Measurements from ENCODE around the gene SFTPB.
A peak's percentile ranks its signal among the peaks of the same experiment; 100 is the strongest.
"Not testable (repeated sequence)": the region's sequence is repeated elsewhere in the genome, so short reads cannot be mapped to it uniquely, and the experiment has no call there.

The SFTPB gene

DNA sequence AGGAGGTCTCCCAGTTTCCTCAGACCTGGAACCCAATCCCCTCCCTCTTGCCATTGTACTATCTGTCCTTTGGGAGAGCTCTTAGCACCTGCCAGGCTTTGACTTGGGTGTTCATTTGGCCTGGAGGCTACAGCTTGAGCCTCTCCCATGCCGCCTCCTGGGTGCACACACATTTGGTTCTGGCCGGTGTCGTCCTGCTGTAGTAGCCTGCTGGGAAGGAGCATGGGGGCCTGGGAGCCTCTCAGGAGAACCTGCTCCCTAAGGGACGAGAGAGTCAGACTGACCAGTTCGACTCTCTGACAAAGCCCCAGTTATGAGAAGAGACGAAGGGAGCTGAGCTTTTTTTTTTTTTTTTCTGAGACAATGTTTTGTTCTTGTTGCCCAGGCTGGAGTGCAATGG is 7.4 kb upstream of the SFTPB start:
- no peak for DNase-seq

DNA sequence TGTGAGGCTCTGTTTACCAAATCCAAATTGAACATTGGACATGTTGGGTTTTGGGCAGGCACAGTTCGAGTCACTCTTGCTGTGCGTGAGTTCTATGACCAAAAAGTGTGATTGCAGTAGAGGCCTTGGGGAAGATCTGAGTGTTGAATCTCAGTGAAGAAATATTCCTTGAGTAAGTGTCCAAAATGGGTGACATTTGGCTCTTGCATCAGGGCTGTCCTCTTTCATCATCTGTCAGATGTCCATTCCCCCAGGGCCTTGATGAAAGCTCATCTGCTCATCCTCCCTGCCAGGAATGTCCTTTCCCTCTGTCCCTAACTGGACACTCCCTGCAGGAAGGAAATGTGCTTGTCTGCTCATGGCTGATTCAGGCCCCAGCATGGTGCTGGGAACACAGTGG is 6.4 kb upstream of the SFTPB start:
- DNase-seq: no peak

DNA sequence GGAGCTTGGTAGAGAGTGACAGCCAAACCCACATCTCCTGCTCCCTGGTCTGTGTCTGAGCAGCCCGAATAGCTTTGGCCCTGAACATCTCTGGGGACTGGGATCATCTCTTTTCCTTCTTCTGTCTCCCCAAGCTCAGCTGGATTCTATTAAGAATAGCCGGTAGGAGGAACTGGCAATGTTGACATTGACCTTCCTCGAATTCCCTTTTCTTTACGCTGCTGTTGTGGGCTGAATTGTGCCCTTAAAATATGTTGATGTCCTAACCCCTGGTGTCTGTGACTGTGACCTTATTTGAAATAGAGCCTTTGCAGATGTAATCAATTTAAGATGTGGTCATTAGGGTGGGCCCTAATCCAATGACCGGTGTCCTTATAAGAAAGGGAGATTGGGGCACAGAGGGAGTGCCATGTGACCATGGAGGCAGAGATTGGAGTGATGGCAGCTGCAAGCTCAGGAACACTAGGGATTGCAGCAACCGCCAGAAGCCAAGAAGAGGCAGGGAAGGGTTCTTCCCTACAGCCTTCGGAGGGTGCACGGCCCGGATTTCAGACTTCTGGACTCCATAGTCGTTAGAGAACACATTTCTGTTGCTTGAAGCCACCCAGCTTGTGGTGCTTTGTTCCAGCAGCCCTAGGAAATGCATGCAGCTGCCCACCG is 5.8 kb upstream of the SFTPB start:
- no peak for DNase-seq

DNA sequence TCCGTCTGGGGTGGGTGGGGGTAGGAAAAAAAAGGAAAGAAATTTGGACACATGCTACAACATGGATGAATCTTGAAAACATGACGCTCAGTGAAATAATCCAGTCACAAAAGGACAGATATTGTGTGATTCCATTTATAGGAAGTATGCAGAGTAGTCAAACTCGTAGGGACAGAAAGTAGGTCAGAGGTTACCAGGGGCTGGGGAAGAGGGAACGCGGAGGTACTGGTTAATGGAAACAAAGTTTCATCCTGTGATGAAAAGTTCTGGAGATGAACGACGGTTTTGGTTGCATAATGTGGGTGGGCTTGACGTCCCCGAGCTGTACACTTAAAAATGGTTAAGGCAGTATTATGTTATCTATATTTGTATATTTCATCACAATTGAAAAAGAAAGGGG is 4.5 kb upstream of the SFTPB start:
- no peak for DNase-seq

DNA sequence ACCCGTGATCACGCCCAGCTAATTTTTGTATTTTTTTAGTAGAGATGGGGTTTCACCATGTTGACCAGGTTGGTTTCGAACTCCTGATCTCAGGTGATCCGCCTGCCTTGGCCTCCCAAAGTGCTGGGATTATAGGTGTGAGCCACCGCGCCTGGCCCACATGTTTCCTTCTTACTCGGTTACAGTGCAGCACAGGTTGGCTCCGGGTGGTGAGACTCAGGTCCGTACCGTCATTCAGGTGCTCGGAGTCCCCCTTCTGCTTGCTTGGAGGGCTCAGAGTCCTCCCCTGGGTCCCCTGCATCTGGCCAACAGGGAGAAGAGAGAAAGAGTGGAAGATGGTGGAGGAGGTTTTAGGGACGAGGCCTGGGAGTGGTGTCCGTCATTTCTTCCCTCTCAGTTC is 2.4 kb upstream of the SFTPB start:
- not testable (repeated sequence) for DNase-seq

DNA sequence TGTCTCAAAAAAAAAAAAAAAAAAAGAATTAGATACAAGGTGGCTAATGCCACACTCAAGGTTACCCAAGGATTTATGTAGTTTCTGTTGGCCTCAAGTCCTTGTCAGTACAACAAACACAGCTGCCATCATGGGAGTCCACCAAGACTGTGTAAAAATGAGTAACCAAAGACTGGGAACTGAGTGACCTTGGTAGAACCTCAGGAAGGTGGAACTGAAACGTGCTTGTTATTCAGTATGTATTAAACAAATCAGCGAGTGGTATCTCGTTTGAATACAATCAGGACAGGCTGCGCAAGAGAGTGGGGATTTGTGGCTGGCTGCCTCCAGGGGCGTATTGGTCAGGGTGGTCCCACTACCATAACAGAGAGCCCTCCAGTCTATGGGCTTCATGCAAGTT is 1.6 kb upstream of the SFTPB start:
- no peak for DNase-seq

DNA sequence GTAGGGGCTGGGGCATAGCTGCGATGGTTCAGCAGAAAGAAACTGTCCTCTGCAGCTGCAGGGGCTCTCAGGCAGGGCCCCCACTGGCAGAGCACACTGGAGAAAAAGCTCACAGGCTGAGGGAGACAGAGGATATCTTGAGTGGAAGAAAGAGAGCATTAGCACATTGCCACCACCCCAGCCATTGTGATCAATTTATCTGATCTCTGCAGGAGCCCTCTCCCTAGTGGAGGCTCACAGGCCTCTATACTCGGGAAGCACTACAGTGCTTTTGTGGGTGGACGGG is 801 bp upstream of the SFTPB start:
- no peak for DNase-seq

DNA sequence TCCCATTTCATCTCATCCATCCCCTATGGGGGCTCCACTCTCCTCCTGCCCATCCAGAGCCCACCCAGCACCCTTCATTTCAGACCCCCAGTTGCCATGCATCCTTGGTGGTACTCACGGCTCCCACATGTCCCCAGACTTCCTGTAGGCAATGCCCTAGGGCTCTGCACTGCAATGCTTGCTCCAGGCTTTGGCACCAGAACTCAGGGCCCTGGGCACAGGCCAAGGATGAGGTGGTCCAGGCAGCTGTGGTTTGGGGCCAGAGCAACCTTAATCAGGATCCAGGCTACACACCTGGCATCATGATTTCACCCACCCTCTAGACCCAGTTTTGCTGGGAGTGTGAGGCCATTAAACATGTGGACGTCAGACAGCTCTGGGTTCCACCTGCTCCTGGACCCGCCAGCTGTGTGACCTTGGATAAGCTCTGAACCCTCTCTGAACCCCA is 414 bp downstream of the SFTPB start:
- DNase-seq: no peak

DNA sequence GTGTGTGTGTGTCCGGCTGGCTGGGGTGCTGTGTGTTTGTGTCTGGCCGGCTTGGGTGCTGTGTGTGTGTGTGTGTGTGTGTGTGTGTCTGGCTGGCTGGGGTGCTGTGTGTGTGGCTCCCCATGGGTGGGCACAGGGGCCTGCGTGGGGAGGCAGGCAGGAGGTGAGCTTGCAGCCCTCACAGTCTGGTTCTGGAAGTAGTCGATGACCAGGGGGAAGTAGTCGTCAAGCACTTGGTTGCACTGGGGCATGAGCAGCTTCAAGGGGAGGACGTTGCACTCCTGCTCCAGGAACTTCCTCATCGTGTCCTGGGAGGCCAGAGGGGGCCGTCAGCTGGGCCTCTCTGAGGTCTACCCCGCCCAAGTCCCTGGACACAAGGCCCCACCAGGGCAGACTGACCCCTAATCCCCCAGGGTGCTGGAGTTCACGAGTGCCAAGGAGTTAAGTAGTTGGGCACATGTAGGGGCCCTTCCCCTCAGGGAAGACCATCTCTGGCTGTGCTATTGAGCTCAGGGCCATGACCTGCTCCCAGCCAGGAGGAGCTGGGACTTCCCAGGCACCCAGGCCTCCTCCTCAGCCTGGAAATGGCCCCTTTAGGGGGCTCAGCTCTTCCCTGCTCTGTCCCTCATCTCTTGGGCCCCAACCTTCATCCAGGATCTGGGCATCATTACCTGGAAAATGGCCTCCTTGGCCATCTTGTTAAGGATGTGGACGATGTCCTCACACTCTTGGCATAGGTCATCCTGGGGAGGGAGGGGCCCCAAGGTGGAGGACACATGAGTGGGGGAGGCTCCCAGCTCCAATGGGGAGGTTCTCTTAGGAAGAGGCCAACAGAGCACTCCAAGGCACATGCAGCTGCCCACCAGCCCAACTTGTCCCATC is 1.3 kb downstream of the SFTPB start:
- peak in 1 of 2 donors; percentile 26 for DNase-seq

DNA sequence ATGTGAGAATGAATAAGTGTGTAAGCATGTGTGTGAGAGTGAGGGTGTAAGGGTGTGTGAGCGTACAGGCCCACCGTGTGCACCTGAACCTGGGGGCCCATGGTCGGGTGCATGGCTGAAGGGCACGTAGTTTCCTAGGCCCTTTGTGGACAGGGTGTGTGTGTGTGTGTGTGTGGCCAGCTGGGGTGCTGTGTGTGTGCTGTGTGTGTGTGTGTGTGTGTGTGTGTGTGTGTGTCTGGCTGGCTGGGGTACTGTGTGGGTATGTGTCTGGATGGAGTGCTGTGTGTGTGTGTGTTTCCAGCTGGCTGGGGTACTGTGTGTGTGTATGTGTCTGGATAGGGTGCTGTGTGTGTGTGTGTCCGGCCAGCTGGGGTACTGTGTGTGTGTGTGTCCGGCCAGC is 2.0 kb downstream of the SFTPB start:
- no peak for DNase-seq

DNA sequence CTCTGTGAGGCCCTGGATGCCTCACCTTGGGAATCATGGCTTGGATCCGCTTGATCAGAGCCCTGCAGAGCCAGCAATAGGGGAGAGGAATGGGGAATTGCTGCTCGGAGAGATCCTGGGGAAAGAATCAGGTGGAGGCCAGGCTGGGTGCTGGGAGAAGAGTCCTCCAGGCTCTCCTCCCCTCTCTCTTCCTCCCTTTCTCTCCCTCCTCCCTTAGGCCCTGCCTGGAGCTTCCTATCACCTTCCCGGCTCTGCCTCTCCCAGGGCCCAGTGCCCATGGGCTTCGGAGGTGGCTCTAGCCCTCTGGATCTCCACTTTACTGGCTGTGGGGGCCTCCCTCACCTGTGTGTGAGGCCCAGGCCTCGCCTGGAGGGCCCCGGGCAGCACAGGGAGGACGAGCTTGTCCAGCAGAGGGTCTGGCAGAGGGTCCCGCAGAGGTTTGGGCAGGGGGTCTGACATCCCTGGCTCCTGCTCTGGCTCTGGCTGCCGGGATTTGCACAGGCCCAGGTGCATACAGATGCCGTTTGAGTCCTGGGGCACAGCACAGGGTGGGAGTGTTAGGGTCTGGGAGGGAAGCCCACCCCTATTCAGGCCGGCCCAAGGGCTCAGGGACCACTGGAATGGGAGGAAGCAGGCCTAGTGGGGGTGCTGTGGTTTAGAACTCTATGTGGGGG is 2.6 kb downstream of the SFTPB start:
- no peak for DNase-seq

DNA sequence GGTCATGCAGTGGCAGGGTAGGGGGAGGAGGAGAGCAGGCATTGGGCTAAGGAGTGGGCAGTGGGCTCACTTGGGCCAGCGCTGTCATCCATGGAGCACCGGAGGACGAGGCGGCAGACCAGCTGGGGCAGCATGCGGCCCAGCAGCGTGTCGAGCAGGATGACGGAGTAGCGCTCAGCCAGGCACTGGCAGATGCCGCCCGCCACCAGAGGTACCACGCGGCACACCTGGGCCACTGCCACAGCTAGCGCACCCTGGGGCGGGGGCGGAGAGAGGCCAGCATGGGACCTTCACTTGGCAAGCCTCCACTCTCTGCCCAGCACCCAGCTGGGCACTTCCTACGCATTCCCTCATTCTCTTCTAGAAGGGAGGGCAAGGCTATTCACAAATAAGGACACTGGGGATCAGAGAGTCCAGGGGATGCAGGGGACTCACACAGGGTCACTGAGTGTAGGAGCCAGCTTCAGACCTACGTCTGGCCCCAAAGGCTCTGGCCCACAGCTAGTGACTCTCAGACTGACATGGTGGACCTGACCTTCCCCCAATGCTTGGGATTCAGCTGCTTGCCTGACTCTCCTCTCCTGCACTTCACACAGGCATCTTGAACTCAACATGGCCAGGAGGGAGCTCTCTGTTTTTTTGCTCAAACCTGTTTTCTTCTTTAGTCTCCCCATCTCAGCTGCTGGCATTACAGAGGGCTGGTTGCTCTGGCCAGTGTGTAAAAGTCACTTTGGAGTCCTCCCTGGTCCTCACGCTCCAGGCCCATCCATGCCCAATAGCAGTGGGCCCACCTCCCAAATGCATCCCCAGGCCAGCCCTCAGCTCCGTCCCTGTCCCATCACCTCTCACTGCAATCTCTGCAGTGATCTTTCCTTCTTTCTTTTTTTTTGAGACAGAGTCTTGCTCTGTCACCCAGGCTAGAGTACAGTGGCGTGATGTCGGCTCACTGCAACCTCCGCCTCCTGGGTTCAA is 4.1 kb downstream of the SFTPB start:
- DNase-seq: no peak

DNA sequence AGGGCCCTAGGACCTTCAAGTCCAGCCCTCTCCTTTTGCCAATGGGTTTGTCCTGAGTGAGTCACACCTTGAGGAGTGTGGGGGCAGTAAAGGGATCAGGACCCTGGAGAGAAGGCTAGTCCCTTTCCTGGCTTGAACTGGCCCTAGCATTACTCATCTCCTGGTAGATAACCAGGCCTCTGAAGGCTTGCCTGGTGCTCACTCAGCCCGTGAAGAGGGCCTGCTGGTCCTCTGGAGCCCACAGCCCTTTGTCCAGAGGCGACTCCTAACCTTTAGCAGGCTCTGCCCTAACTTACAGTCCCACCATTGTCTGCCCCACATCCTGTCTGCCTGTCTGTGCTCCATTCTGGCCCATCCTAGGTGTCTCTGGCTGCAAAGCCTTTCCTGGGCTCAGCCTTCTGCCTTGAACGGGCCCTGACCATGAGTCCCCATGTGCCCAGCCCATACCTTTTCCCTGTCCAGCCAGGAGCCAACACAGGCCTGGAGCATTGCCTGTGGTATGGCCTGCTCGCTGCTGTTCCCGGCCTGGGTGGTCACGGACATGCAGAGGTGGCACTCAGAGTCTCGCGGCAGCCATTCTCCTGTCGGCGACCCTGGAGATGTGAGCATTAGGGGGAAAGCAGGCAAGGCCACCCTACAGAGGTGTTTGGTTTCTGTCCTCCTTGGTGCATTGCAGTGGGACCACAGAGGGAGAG is 5.0 kb downstream of the SFTPB start:
- DNase-seq: no peak

DNA sequence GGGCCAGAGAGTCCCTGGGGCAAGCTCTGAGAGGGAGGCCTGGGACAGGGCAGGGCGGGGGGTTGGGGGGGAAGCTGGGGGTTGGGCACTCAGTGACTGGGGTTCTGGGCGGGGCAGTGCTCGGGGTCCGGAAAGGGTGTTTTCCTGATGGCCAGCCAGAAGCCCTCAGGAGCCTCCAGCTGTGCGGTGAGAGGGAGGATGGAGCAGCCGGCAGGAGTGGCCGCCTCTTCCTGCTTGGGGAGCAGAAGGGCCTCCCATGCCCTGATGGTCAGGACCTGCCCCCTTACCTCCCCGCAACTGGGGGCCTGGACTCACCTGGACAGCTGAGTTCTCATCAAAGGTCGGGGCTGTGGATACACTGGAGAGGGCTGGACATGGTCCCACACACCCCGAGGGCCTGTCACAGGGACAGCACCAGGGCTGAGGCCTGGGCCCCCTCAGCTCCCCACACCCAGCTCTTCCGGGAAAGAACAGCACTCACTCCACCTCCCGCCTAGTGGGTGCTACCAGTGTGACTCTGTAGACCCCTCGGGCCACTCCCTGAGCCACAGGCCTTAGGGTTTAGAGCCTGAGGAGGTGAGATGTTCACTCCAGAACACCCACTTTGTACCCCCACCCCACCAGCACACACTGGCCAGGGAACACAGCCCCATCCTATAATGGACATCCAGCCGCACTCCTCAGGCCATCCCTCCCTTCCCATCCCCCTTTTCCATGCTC is 6.7 kb downstream of the SFTPB start:
- no peak for DNase-seq

DNA sequence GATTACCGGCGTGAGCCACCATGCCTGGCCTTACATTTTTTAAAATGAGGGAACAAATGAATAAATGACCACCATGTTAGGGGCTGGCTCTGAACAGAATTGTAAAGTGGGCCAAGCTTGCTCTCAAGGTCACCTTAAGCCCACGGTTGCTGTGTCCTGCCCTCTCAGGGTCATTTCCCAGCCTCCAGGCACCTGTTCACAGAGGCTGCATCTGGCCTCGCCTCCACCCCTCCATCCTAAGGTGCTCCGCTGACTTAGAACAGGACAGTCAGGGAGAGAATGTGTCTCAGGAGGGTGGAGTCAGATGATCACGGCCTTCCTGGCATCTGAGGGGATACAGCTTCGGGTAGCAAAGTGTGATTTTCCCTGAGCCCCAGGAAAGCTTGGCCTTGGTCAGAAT is 7.3 kb downstream of the SFTPB start:
- DNase-seq: no peak

DNA sequence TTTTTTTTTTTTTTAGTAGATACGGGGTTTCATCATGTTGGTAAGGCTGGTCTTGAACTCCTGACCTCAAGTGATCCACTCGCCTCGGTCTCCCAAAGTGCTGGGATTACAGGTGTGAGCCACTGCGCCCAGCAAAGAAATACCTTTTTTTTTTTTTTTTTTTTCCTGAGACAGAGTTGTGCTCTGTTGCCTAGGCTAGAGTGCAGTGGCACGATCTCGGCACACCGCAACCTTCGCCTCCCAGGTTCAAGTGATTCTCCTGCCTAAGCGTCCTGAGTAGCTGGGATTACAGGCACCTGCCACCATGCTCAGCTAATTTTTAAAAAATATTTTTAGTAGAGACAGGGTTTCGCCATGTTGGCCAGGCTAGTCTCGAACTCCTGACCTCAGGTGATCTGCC is 7.7 kb downstream of the SFTPB start:
- not testable (repeated sequence) for DNase-seq

DNA sequence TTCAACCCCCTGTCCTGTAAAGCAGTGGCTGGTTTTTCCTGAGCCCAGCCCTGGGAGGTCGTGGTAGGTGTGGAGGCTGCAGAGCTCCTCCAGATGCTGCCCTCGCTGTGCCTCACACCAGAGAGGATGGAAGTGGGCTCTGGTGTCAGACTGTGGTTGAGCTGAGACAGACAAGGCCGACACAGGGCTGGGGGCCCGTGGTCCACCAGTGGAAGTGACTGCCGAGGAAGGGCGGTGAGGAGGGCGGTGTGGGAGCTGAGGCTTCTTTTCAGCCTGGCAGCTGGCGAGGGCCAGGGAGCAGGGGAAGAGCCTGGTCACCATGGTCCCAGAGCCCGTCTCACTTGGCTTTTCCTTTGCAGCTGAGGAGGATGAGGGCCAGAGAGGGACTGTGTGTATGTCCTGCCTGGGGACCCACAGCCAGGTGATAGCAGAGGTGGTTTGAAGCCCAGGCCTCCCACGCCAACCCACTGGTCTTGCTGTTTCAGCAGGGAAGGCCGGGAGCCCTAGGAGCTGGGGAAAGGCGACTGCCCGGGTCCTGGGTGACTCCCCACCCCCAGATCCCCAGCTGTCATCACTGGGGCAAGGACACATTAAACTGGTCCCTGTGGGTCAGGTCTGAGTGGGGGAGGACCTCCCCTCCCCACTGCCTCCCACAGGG is 8.5 kb downstream of the SFTPB start:
- DNase-seq: no peak

DNA sequence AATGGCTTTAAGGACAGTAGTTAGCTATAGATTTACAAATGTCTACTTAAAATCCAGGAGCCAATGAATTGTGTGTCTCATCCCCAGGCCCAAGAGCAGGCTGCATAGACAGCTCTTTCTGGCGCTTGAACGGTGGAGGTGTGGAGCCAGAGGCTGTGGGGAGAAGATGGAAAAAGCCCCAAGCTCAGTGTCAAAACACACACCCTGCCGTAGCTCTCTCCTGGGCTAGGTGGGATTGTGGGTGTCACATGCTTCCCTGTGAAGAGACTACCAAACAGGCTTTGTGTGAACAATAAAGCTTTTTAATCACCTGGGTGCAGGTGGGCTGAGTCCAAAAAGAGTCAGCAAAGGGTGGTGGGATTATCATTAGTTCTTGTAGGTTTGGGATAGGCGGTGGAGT is 10.6 kb downstream of the SFTPB start:
- not testable (repeated sequence) for DNase-seq

DNA sequence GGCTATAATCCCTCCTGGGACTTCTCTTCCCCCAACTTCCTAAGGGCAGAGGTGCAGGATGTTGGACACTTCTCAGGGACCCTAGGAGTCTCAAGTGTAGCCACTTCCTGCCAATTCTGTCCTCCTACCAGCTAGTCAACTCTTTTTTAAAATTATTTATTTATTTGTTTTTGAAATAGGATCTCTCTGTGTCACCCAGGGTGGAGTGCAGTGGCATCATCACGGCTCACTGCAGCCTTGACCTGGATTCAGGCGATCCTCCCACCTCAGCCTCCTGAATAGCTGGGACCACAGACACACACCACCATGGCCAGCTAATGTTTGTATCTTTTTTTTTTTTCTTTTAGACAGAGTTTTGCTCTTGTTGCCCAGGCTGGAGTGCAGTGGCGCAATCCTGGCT is 11.5 kb downstream of the SFTPB start:
- DNase-seq: no peak

DNA sequence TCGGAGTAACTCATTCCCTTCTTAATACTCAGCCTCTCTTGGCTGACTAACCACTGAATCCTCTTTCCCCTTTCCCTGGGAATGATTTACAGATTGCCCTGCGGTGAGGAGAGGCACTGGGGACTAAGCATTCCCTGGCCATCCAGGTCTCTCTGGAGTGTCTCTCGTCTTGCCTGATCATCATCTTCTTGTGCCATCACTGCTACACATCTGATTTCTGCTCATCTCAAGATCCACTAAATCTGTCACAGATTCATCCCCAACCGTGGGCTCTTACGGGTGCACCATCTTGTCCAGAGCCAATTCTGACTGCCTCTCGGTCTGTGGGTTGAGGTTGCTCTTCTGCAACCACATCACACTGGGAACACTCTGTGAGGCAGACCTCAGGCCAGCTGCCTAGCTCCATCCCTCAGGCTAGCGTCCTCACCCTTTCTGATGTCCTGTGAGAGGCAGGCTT is 12.0 kb downstream of the SFTPB start:
- DNase-seq: no peak

DNA sequence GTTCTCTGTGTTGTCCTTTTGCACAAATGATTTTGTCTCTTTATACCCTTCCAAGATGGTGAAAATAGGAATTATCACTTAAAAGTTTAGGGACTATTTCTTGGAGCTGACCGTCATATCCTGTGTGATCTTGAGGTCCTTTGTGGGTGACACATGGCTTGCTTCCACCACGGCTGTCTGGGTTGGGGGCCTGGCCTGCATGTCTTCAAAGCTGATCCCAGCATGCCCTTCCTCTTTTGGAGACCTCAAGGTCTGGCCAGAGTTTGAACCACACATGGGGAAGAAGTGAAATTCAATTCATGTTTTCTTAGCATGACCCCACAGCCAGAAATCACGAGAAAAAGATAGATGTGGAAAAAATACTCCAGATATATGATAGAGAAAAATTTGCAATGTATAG is 14.0 kb downstream of the SFTPB start:
- DNase-seq: no peak
